ENCODE results near the gene SAP30BP.

The SAP30BP gene

DNA sequence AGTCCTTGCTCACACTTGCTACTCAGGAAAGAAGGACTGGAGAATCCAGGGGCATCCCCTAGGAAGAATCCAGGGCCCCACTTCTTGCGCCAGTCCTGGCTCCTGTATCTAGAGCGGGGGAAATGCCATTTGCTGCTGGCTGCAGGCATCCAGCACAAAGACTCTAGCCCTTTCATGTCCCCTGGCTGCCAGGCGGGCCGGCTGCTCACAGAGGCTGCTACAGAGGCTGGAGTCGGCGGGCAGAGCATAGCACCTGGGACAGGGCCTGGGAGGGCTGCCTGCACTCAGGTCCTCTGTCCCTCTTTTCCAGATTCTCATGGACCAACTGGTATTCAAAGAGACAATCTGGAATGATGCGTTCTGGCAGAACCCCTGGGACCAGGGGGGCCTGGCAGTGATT lies 20.1 kb upstream of the SAP30BP start:
- DNase-seq (ENCODE audit: low read depth in 2 of 2): no peak
- no peak overlapping the region for H3K4me3 ChIP-seq (replicated peaks in 1 of 2; ENCODE audit: low read depth in 2 of 2, low read length in 2 of 2)
- TF ChIP-seq, protein P1, sequence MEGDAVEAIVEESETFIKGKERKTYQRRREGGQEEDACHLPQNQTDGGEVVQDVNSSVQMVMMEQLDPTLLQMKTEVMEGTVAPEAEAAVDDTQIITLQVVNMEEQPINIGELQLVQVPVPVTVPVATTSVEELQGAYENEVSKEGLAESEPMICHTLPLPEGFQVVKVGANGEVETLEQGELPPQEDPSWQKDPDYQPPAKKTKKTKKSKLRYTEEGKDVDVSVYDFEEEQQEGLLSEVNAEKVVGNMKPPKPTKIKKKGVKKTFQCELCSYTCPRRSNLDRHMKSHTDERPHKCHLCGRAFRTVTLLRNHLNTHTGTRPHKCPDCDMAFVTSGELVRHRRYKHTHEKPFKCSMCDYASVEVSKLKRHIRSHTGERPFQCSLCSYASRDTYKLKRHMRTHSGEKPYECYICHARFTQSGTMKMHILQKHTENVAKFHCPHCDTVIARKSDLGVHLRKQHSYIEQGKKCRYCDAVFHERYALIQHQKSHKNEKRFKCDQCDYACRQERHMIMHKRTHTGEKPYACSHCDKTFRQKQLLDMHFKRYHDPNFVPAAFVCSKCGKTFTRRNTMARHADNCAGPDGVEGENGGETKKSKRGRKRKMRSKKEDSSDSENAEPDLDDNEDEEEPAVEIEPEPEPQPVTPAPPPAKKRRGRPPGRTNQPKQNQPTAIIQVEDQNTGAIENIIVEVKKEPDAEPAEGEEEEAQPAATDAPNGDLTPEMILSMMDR (IDR thresholded peaks at IDR 0.05; ENCODE audit: low read depth, low read length): no peak

DNA sequence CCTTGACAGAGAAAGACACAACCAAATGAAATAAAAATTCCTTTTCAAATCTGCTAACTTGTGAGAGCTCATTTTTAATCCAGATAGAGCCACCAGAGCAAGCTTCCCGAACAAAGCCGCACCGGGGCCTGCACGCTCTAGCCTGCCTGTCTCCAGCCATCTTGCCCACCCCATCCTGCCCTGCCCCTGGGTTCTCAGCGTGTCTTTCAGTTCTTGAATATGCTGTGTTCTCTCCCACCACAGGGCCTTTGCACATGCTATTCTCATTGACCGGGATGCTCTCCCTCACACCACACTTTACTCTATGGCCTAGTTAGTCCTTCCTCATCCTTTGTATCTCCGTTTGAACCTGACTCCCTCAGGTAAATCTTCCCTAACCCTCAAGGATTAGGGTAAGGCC lies 19.2 kb upstream of the SAP30BP start:
- DNase-seq (ENCODE audit: low read depth in 2 of 2): no peak
- TF ChIP-seq, protein P1 (IDR thresholded peaks at IDR 0.05; ENCODE audit: low read depth, low read length): no peak
- H3K4me3 ChIP-seq (replicated peaks in 1 of 2; ENCODE audit: low read depth in 2 of 2, low read length in 2 of 2): no peak overlapping the region

DNA sequence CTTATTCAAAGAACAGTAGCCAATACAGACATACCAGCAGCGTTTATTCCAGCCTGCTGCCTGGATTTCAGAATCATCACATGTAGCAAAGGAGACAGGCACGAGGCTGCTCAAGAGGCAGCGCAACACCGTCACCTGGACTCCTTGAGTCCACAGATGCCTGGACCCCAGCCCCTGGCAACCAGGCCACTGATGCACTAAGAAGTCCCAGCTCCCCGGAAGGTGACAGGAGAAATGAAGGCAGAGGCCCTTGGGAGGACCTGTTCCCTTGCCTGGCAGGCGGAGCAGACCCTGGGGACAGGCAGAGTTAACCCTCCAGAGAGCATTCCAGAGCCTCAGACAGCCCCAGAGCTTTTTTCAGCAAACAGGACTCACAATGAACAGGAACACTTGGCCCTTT lies 17.5 kb upstream of the SAP30BP start:
- no peak overlapping the region for H3K4me3 ChIP-seq (replicated peaks in 1 of 2; ENCODE audit: low read depth in 2 of 2, low read length in 2 of 2)
- DNase-seq (ENCODE audit: low read depth in 2 of 2): no peak
- TF ChIP-seq, protein P1 (IDR thresholded peaks at IDR 0.05; ENCODE audit: low read depth, low read length): no peak

DNA sequence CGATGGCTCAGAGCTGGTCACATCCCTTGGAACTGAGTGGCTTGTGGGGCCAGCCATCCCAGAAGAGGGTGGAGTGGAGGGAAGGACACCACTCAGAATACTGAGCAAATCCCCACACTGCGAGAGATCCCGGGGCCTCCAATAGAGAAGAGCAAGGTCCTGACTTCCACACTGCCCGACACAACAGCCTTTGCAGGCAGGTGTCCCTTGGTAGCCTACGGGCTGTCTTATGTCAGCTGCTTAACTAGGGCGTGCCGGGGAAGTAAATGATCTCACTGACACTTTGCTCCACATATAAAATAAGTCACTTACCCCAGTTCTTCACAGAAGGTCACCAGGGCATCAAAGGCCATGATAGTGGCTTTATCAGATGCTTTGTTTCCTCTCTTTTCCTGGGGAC lies 16.3 kb upstream of the SAP30BP start:
- no peak for DNase-seq (ENCODE audit: low read depth in 2 of 2)
- TF ChIP-seq, protein P1 (IDR thresholded peaks at IDR 0.05; ENCODE audit: low read depth, low read length): no peak
- no peak overlapping the region for H3K4me3 ChIP-seq (replicated peaks in 1 of 2; ENCODE audit: low read depth in 2 of 2, low read length in 2 of 2)

DNA sequence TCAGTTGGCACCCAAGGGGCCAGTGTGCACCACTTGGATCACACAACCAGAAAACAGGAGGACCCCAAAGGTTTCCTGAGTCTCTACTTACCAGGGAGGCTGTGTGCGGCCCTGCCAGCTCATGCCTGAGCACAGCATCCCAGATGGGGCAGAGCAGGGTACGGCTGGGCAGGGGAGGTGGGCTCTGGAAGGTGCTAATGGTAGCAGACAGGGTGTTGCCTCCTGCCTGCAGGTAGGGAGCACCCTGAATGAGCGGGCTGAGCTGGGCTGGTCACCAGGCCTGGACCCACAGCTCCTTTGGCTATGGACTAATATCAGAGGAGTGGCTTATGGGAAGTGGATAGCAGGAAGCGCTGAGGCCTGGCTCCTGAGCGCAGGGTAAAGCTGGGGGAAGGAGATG lies 14.8 kb upstream of the SAP30BP start:
- no peak overlapping the region for H3K4me3 ChIP-seq (replicated peaks in 1 of 2; ENCODE audit: low read depth in 2 of 2, low read length in 2 of 2)
- DNase-seq (ENCODE audit: low read depth in 2 of 2): no peak
- TF ChIP-seq, protein P1 (IDR thresholded peaks at IDR 0.05; ENCODE audit: low read depth, low read length): no peak

DNA sequence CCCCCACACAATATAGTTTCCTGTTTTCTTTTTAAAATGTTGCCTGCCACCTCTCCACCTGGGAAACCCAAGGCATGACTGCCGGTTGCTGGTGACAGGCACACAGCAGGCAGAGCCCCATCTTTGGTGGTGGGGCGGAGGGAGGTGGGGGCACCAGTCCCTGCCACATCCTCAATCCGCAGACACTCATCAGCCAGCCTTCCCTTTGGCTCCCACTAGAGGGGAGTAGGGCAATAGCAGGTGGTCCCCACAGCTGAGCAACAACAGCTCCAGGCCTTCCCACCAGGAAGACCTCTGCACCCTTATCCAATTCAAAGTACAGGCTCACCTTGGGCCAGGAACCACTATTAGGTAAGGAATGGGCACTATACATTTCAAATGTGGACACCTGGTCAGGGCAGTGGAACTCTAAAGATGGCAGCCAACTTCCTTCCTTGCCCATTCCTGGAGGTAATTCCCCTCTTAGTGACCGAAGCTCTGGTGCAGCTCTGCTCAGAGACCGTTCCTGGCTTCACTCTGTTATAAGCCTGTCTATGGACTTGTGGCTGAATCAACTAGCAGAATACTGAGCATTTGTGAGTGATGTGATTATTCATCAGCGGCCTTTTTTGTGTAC lies 14.1 kb upstream of the SAP30BP start:
- TF ChIP-seq, protein P1 (IDR thresholded peaks at IDR 0.05; ENCODE audit: low read depth, low read length): peak; percentile 85
- DNase-seq (ENCODE audit: low read depth in 2 of 2): peak; percentile 32 to 42
- no peak overlapping the region for H3K4me3 ChIP-seq (replicated peaks in 1 of 2; ENCODE audit: low read depth in 2 of 2, low read length in 2 of 2)

DNA sequence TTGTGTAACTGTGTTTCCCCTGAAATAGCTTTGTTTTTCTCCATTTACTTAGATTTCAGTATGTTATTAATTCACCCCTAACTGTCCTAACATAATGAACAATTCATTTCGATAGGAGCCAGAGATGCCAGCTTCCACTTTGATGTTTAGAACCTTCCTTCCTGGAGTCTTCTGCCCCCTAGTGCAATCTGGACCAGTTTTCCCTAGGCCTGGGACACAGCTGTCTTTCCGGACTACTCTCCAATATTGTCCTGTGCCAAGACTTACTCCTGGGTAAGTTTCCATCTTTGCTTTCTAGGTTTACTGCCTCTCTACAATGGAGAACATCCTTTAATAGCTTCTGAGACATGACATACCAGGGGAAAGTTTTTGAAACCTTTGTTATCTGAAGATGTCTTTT lies 13.0 kb upstream of the SAP30BP start:
- TF ChIP-seq, protein P1 (IDR thresholded peaks at IDR 0.05; ENCODE audit: low read depth, low read length): no peak
- H3K4me3 ChIP-seq (replicated peaks in 1 of 2; ENCODE audit: low read depth in 2 of 2, low read length in 2 of 2): no peak overlapping the region
- DNase-seq (ENCODE audit: low read depth in 2 of 2): peak in 1 of 2 donors; percentile 9
